SKM-1 (cell line): Measurements from ENCODE around the gene LEPROT.

Source experiments
- DNase-seq: peaks from one replicate; lab custom pipeline; 2025; ENCODE audit not compliant: unreplicated experiment; lab: John Stamatoyannopoulos, UW

The LEPROT gene

GRCh38 chr1:65412256-65412983 lies 8.0 kb upstream of the LEPROT start:
- DNase-seq, result no peak

GRCh38 chr1:65412984-65413375 lies 7.5 kb upstream of the LEPROT start:
- no peak for DNase-seq

GRCh38 chr1:65414538-65414937 lies 5.9 kb upstream of the LEPROT start:
- no peak for DNase-seq

GRCh38 chr1:65416767-65417166 lies 3.7 kb upstream of the LEPROT start:
- no peak for DNase-seq

GRCh38 chr1:65417729-65418128 lies 2.7 kb upstream of the LEPROT start:
- DNase-seq, result no peak

GRCh38 chr1:65418522-65419185 lies 1.8 kb upstream of the LEPROT start:
- DNase-seq, result no peak

- DNase-seq, result peak; percentile 91
These were observed 533 bp upstream of the LEPROT start for GRCh38 chr1:65419681-65420589.

GRCh38 chr1:65421351-65422025 lies 1.0 kb downstream of the LEPROT start:
- peak; percentile 51 for DNase-seq

- no peak for DNase-seq
These were observed 2.1 kb downstream of the LEPROT start for GRCh38 chr1:65422241-65423203.

GRCh38 chr1:65423884-65424572 lies 3.6 kb downstream of the LEPROT start:
- no peak for DNase-seq

GRCh38 chr1:65424573-65424889 lies 4.1 kb downstream of the LEPROT start:
- no peak for DNase-seq

GRCh38 chr1:65425006-65425405 lies 4.5 kb downstream of the LEPROT start:
- no peak for DNase-seq

- DNase-seq, result no peak
These were observed 5.2 kb downstream of the LEPROT start for GRCh38 chr1:65425697-65426096.

GRCh38 chr1:65429078-65429477 lies 8.6 kb downstream of the LEPROT start:
- no peak for DNase-seq

GRCh38 chr1:65429806-65430205 lies 9.3 kb downstream of the LEPROT start:
- DNase-seq, result no peak

- no peak for DNase-seq
These were observed 10.7 kb downstream of the LEPROT start for GRCh38 chr1:65431111-65431705.

- no peak for DNase-seq
These were observed 12.4 kb downstream of the LEPROT start for GRCh38 chr1:65432918-65433317.

- no peak for DNase-seq
These were observed 13.8 kb downstream of the LEPROT start for GRCh38 chr1:65434255-65434654.

GRCh38 chr1:65434760-65435159 lies 14.3 kb downstream of the LEPROT start:
- DNase-seq, result no peak
